Stimulated activated CD4-positive, alpha-beta T cell treated with anti-CD3 and anti-CD28 coated beads, Interleukin-2, amount 100 ng/mL, for 48 hours (primary cell): ENCODE data around the gene FGF14.

Source experiments
- DNase-seq, 2 donors: peaks; one replicate each; pipeline ENCODE4 v3.0.0-alpha.2; 2020

FGF14 gene

GRCh38 chr13:101752432-101752831, 649.4 kb downstream of the FGF14 start:
- DNase-seq, result no peak

- DNase-seq, result no peak
Measured at GRCh38 chr13:101751488-101751887, 650.4 kb downstream of the FGF14 start.

GRCh38 chr13:101749584-101749983, 652.3 kb downstream of the FGF14 start:
- DNase-seq, result no peak

- DNase-seq, result no peak
Measured at GRCh38 chr13:101747039-101747438, 654.8 kb downstream of the FGF14 start.

GRCh38 chr13:101746513-101746912, 655.3 kb downstream of the FGF14 start:
- DNase-seq, result no peak

GRCh38 chr13:101739382-101740178, 662.3 kb downstream of the FGF14 start:
- DNase-seq, result no peak

- DNase-seq, result no peak
Measured at GRCh38 chr13:101738336-101738735, 663.5 kb downstream of the FGF14 start.

GRCh38 chr13:101736566-101736965, 665.3 kb downstream of the FGF14 start:
- DNase-seq, result no peak

GRCh38 chr13:101730420-101731000, 671.3 kb downstream of the FGF14 start:
- DNase-seq, result no peak

GRCh38 chr13:101728615-101729014, 673.2 kb downstream of the FGF14 start:
- no peak for DNase-seq

- no peak for DNase-seq
Measured at GRCh38 chr13:101728021-101728420, 673.8 kb downstream of the FGF14 start.

- DNase-seq, result no peak
Measured at GRCh38 chr13:101727118-101727517, 674.7 kb downstream of the FGF14 start.

- no peak for DNase-seq
Measured at GRCh38 chr13:101726681-101727080, 675.2 kb downstream of the FGF14 start.

GRCh38 chr13:101718496-101718895, 683.4 kb downstream of the FGF14 start:
- DNase-seq, result no peak

GRCh38 chr13:101717353-101717752, 684.5 kb downstream of the FGF14 start:
- no peak for DNase-seq

GRCh38 chr13:101714195-101714594, 687.7 kb downstream of the FGF14 start:
- no peak for DNase-seq

- DNase-seq, result no peak
Measured at GRCh38 chr13:101712026-101712348, 689.9 kb downstream of the FGF14 start.

- no peak for DNase-seq
Measured at GRCh38 chr13:101711307-101712025, 690.4 kb downstream of the FGF14 start.

GRCh38 chr13:101709952-101710351, 691.9 kb downstream of the FGF14 start:
- no peak for DNase-seq

GRCh38 chr13:101708115-101708514, 693.7 kb downstream of the FGF14 start:
- no peak for DNase-seq

- DNase-seq, result no peak
Measured at GRCh38 chr13:101707659-101708058, 694.2 kb downstream of the FGF14 start.

- no peak for DNase-seq
Measured at GRCh38 chr13:101706651-101707050, 695.2 kb downstream of the FGF14 start.

GRCh38 chr13:101703838-101704237, 698.0 kb downstream of the FGF14 start:
- no peak for DNase-seq

- DNase-seq, result no peak
Measured at GRCh38 chr13:101703081-101703480, 698.8 kb downstream of the FGF14 start.
